Peyer's patch (tissue), 4 donors: Measurements from ENCODE around the gene GRK6.

Source experiments
- CTCF ChIP-seq, 6 experiments: fragments of 450-650 bp in 4 of 6; fragments of 200-600 bp in 2 of 6; sonication (generic) in 1 of 6; IDR thresholded peaks; one replicate each; pipeline ENCODE4 v1.5.1; 2017 to 2019; ENCODE audit warnings: antibody characterized with exemption in 6 of 6, mild to moderate bottlenecking in 3 of 6, moderate library complexity in 1 of 6
- POLR2A ChIP-seq, 2 donors: fragments of 450-650 bp; IDR thresholded peaks; one replicate each; pipeline ENCODE4 v1.5.1; 2017; ENCODE audit warnings: antibody characterized with exemption in 2 of 2, mild to moderate bottlenecking in 2 of 2, moderate library complexity in 2 of 2

- TF ChIP-seq CTCF (IDR thresholded peaks at IDR 0.05) (no peak), POLR2A (IDR thresholded peaks at IDR 0.05) (no peak)
Measured at GRCh38 chr5:177466861-177467260, 40.4 kb downstream of the GRK6 start.
